GM12878 (cell line): ENCODE data around the gene REEP3. TPM values are rescaled to one million over a fixed set of nuclear protein-coding genes. Genes with fewer than 3 reads are reported as not detected.

Experiments used
- ATAC-seq: fragments of 200-7000 bp; cut with Tn5 transposase; 3 replicates; pipeline ENCODE4 v1.9.1; 2020; ENCODE audit warnings: mild to moderate bottlenecking, moderate library complexity
- BruUV-seq: library from RNA; stranded (reverse); fragments of 400-500 nt; replicated peaks from 2 replicates; lab custom pipeline; 2021; lab: Mats Ljungman, UMichigan
- CTCF ChIA-PET: fragments of 300-600 bp; sonication (Branson Sonifier 250); formaldehyde crosslinking; extraction: SDS; loops from one replicate; lab custom pipeline; 2021; ENCODE audit warnings: inconsistent platforms; lab: Yijun Ruan, JAX
- POLR2A ChIA-PET: fragments of 350-600 bp; formaldehyde crosslinking; extraction: SDS; loops from one replicate; lab custom pipeline; 2021; ENCODE audit warnings: inconsistent platforms; lab: Charles Lee
- RAD21 ChIA-PET: fragments of 300-600 bp; sonication (Branson Sonifier 250); formaldehyde crosslinking; loops from one replicate; lab custom pipeline; 2023; ENCODE audit warnings: antibody characterized with exemption; ENCODE audit not compliant: unreplicated experiment; lab: Charles Lee
- SMC1A ChIA-PET: fragments of 300-600 bp; sonication (Branson Sonifier 250); formaldehyde crosslinking; loops from one replicate; lab custom pipeline; 2023; ENCODE audit not compliant: unreplicated experiment, uncharacterized antibody; lab: Charles Lee
- DNase-seq: peaks from one replicate; pipeline ENCODE4 v3.0.0-alpha.2; 2011; ENCODE audit warnings: low read depth, low spot score
- FAIRE-seq: peaks from 3 replicates; lab custom pipeline; 2011; peaks lifted over from hg19 to GRCh38; lab: Jason Lieb, UNC
- H2AFZ ChIP-seq: 2 replicates; pipeline ENCODE4 v1.6.0; 2011; ENCODE audit warnings: low read depth, low read length, control low read depth; ENCODE audit not compliant: control insufficient read depth
- H3K27ac ChIP-seq: 2 replicates; pipeline ENCODE4 v1.5.1; 2011; ENCODE audit warnings: control low read depth; ENCODE audit not compliant: control insufficient read depth, insufficient read depth
- H3K27me3 ChIP-seq, 2 experiments: replicated peaks in 1 of 2; 2 replicates each; pipeline versions ENCODE4 v1.6.0 to v1.6.1; 2011; ENCODE audit warnings: low read length in 1 of 2; ENCODE audit not compliant: control insufficient read depth in 2 of 2, insufficient read depth in 2 of 2
- H3K36me3 ChIP-seq, 2 experiments: 2 replicates each; pipeline ENCODE4 v1.5.1; 2011; ENCODE audit warnings: low read length in 1 of 2; ENCODE audit not compliant: control insufficient read depth in 2 of 2, insufficient read depth in 2 of 2
- H3K4me1 ChIP-seq: 2 replicates; pipeline ENCODE4 v1.6.1; 2011; ENCODE audit warnings: mild to moderate bottlenecking, low read length, moderate library complexity, mixed read lengths; ENCODE audit not compliant: control insufficient read depth, insufficient read depth
- H3K4me2 ChIP-seq: 2 replicates; pipeline ENCODE4 v1.6.0; 2011; ENCODE audit warnings: control low read depth; ENCODE audit not compliant: control insufficient read depth, insufficient read depth
- H3K4me3 ChIP-seq: fragments of 200-600 bp; sonication (generic); 2 replicates; pipeline ENCODE4 v1.5.1; 2016
- H3K79me2 ChIP-seq: 2 replicates; pipeline ENCODE4 v1.6.0; 2011; ENCODE audit warnings: low read length; ENCODE audit not compliant: control insufficient read depth, insufficient read depth
- H3K9ac ChIP-seq: 2 replicates; pipeline ENCODE4 v1.8.0; 2011; ENCODE audit warnings: low read length, control low read depth, mixed read lengths; ENCODE audit not compliant: control insufficient read depth, insufficient read depth
- H3K9me3 ChIP-seq: replicated peaks from 3 replicates; pipeline ENCODE4 v1.5.1; 2011; ENCODE audit warnings: mild to moderate bottlenecking, low read length; ENCODE audit not compliant: control insufficient read depth, insufficient read depth
- H4K20me1 ChIP-seq: 2 replicates; pipeline ENCODE4 v1.6.0; 2011; ENCODE audit not compliant: control insufficient read depth, insufficient read depth
- CREM ChIP-seq: IDR thresholded peaks from 2 replicates; pipeline ENCODE4 v1.6.1; 2014; ENCODE audit warnings: antibody characterized with exemption, low read depth
- EED ChIP-seq: sonication (generic); IDR thresholded peaks from 2 replicates; pipeline ENCODE4 v1.6.1; 2016; ENCODE audit warnings: antibody characterized with exemption, low read depth
- GATAD2B ChIP-seq: fragments of 450-650 bp; conservative IDR thresholded peaks from 2 replicates; pipeline ENCODE4 v1.6.1; 2017; ENCODE audit warnings: low read depth, mild to moderate bottlenecking, moderate library complexity
- MEF2B ChIP-seq: fragments of 450-650 bp; IDR thresholded peaks from 2 replicates; pipeline ENCODE4 v1.6.1; 2018; ENCODE audit warnings: mild to moderate bottlenecking, moderate library complexity; ENCODE audit not compliant: partially characterized antibody, poor library complexity, severe bottlenecking
- MXI1 ChIP-seq: fragments of 150-350 bp; IDR thresholded peaks from 2 replicates; pipeline ENCODE4 v1.6.1; 2011; ENCODE audit warnings: low read depth, mild to moderate bottlenecking, inconsistent platforms, low read length, improper control_type of control experiment
- RAD51 ChIP-seq: fragments of 450-650 bp; IDR thresholded peaks from 2 replicates; pipeline ENCODE4 v1.6.1; 2016; ENCODE audit warnings: moderate library complexity, mild to moderate bottlenecking, inconsistent platforms
- in situ Hi-C: fragments of 300-500 bp; cut with MboI; formaldehyde crosslinking; loops from 9 replicates; pipeline ENCODE4 v1.14.3; 2018; ENCODE audit warnings: mixed read lengths
- intact Hi-C: fragments of 100-400 bp; cut with micrococcal nuclease; formaldehyde crosslinking; loops from one replicate; pipeline ENCODE4 v1.14.2; 2022; ENCODE audit not compliant: unreplicated experiment
- polyA plus RNA-seq, 11 experiments: library from polyadenylated mRNA; depleted of rRNA in 4 of 11; unstranded in 6 of 11; stranded (reverse) in 5 of 11; fragments of >200 nt; fragmentation: Nextera tagmentation in 4 of 11; fragmentation: Illumina TruSeq in 1 of 11; extraction: Ambion mirVana in 4 of 11; extraction: Trizol in 1 of 11; gene quantifications; 1 replicate in 1 of 11; 2 replicates in 10 of 11; pipeline versions ENCODE4 v1.2.1 to v1.2.3, GENCODE V29; 2011 to 2016; ENCODE audit warnings: inconsistent platforms in 2 of 11, missing spikeins in 2 of 11, low read depth in 1 of 11
- total RNA-seq, 4 experiments: library from RNA; depleted of rRNA in 3 of 4; stranded (reverse); fragments of >200 nt in 3 of 4; fragmentation: Illumina TruSeq in 1 of 4; extraction: Trizol in 1 of 4; gene quantifications; 2 replicates each; pipeline versions ENCODE4 v1.2.1 to v1.2.3, GENCODE V29; 2013 to 2021
- TF ChIP-seq, protein P1 (sequence below): fragments of 150-350 bp; IDR thresholded peaks from 2 replicates; pipeline ENCODE4 v1.6.1; 2014; ENCODE audit warnings: mild to moderate bottlenecking, low read depth, low read length
- TF ChIP-seq, protein P2 (sequence below): fragments of 450-650 bp; formaldehyde crosslinking; IDR thresholded peaks from 2 replicates; pipeline ENCODE4 v1.5.0; 2022; ENCODE audit warnings: mild to moderate bottlenecking, missing genetic modification characterization
- TF ChIP-seq, protein P3 (sequence below): fragments of 450-650 bp; IDR thresholded peaks from 2 replicates; pipeline ENCODE4 v1.6.1; 2017; ENCODE audit warnings: mild to moderate bottlenecking

The REEP3 gene
- total and polyA plus RNA-seq, 10 of the 15 experiments (the other 5 are each of a cell fraction or from before 2014, with no cell fraction given): 4.9 to 25.9 (median 16.2) TPM

DNA sequence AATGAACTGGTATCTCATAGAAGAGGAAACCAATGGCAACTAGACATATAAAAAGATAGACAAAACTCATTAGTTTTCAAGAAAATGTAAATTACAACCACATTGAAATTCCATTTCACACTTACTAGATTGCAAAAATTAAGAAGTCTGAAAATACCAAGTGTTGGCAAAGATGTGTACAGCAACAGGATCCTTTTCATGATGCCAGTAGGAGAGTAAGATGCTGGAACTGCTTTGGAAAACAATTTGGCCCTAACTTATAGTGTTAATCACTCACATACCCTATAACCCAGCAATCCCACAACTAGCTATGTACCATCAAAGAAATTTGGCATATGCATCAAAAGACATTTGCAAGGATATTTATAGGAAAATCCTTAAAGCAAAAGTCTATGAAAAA is 15.5 kb downstream of the REEP3 start:
- Histone ChIP-seq H3K4me2 (no peak overlapping the region), H3K4me3 (no peak overlapping the region), H3K4me1 (no peaks in the 10 kb centered on the region), H3K9me3 (no peaks in the 10 kb centered on the region; the same call in 2 of the 3 replicates), H2AFZ (no peak overlapping the region), H3K9ac (no peak overlapping the region), H3K79me2 (peaks cover 4% of the 10 kb centered on the region), H3K27me3 (no peaks in the 10 kb centered on the region), H3K36me3 (no peaks in the 10 kb centered on the region), H4K20me1 (no peaks in the 10 kb centered on the region), H3K27ac (no peak overlapping the region)
- ATAC-seq (no peak), DNase-seq (no peak), FAIRE-seq (no peak)
- ChIA-PET CTCF (interaction anchor here (1.3 kb wide), 1 partner anchor 8 kb away, joined by 3 read pairs; no protein-coding TSS in a partner anchor), SMC1A (no interaction called here), RAD21 (no interaction called here), POLR2A (no interaction called here)
- no TSS peak for BruUV-seq
- in situ Hi-C loops: no loop called here
- intact Hi-C loops: loop anchor here (10.0 kb wide), 1 partner anchor 188 kb away; no protein-coding TSS in a partner anchor
- TF ChIP-seq MEF2B (no peak), EED (no peak), CREM (no peak), MXI1 (no peak), RAD51 (no peak), GATAD2B (no peak)
- TF ChIP-seq, protein P1, sequence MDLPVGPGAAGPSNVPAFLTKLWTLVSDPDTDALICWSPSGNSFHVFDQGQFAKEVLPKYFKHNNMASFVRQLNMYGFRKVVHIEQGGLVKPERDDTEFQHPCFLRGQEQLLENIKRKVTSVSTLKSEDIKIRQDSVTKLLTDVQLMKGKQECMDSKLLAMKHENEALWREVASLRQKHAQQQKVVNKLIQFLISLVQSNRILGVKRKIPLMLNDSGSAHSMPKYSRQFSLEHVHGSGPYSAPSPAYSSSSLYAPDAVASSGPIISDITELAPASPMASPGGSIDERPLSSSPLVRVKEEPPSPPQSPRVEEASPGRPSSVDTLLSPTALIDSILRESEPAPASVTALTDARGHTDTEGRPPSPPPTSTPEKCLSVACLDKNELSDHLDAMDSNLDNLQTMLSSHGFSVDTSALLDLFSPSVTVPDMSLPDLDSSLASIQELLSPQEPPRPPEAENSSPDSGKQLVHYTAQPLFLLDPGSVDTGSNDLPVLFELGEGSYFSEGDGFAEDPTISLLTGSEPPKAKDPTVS: no peak
- TF ChIP-seq, protein P2, sequence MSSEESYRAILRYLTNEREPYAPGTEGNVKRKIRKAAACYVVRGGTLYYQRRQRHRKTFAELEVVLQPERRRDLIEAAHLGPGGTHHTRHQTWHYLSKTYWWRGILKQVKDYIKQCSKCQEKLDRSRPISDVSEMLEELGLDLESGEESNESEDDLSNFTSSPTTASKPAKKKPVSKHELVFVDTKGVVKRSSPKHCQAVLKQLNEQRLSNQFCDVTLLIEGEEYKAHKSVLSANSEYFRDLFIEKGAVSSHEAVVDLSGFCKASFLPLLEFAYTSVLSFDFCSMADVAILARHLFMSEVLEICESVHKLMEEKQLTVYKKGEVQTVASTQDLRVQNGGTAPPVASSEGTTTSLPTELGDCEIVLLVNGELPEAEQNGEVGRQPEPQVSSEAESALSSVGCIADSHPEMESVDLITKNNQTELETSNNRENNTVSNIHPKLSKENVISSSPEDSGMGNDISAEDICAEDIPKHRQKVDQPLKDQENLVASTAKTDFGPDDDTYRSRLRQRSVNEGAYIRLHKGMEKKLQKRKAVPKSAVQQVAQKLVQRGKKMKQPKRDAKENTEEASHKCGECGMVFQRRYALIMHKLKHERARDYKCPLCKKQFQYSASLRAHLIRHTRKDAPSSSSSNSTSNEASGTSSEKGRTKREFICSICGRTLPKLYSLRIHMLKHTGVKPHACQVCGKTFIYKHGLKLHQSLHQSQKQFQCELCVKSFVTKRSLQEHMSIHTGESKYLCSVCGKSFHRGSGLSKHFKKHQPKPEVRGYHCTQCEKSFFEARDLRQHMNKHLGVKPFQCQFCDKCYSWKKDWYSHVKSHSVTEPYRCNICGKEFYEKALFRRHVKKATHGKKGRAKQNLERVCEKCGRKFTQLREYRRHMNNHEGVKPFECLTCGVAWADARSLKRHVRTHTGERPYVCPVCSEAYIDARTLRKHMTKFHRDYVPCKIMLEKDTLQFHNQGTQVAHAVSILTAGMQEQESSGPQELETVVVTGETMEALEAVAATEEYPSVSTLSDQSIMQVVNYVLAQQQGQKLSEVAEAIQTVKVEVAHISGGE (CRISPR knock-in tag): no peak
- TF ChIP-seq, protein P3, sequence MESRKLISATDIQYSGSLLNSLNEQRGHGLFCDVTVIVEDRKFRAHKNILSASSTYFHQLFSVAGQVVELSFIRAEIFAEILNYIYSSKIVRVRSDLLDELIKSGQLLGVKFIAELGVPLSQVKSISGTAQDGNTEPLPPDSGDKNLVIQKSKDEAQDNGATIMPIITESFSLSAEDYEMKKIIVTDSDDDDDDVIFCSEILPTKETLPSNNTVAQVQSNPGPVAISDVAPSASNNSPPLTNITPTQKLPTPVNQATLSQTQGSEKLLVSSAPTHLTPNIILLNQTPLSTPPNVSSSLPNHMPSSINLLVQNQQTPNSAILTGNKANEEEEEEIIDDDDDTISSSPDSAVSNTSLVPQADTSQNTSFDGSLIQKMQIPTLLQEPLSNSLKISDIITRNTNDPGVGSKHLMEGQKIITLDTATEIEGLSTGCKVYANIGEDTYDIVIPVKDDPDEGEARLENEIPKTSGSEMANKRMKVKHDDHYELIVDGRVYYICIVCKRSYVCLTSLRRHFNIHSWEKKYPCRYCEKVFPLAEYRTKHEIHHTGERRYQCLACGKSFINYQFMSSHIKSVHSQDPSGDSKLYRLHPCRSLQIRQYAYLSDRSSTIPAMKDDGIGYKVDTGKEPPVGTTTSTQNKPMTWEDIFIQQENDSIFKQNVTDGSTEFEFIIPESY: no peak
- TF ChIP-seq, all 136 proteins: peak for 0
